Activated gamma-delta T cell (primary cell): ENCODE results near the gene TMEM132C.

Experiments used
- DNase-seq: peaks from one replicate; lab custom pipeline; 2025; lab: John Stamatoyannopoulos, UW

Gene TMEM132C

GRCh38 chr12:128611736-128612135 is 344.8 kb downstream of the TMEM132C start:
- no peak for DNase-seq

DNA sequence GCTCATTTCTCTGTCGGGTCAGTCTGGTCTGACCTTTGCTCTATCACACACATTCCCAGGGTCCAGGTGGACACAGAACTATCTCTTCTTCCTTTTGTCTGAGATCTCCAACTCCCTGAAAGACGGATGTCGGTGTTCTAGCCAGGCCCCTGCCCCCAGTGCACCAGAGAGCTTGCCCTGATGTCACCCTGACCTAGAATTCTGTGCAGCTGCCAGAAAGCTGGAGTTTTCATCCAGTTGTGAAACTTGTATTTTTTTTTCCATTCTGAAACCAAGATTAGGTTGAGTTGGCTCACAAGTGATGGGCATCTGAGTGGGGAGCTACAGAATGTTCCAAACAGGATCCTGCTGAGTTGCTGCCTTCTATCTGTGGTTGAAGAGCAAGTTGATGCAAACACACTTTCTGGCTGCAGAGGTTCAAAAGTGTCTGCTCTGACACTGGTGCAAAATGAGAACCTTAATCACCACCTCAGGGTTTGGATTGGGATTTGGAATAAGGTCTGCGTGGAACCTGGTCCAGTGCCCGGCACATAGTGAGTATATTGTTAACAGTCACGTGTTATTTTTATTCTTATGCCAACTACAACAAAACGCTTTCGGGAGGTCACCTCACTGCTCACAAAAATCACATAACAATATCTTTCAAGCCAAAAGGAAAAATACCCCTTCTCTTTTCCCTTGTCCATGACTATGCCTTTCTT is 345.3 kb downstream of the TMEM132C start:
- no peak for DNase-seq

DNA sequence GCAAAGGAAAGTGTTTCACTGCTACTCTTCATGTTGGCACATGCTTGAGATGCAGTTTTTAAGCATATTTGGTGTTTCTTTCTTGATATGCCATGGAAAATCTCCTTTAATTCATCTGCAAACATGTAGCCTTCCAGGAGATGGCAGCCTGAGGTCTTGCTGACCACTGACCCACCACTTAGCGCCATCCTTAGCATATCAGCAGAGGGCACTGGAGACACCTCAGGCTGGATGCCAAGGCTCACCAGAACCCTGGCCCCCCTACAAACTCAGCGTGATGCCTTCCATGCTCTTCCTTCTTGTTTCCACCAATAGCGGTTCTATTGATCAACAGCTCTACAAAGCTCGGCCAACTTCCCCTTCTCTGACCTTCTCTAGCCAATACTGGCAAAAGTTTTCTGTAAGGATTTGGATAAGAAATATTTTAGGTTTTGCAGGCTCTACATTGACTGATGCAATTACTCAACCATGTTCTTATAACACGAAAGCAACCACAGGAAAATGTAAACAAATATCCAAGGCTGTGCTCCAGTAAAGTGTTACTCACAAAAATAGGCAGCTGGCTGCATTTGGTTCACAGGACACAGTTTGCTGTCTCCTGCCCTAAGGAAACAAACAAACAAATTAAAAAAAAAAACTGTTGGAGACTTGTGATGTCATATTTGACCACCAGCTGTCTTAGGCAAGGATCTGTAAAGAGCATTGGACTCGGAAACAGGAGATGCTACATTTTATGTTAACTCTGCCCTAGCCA is 347.0 kb downstream of the TMEM132C start:
- no peak for DNase-seq

DNA sequence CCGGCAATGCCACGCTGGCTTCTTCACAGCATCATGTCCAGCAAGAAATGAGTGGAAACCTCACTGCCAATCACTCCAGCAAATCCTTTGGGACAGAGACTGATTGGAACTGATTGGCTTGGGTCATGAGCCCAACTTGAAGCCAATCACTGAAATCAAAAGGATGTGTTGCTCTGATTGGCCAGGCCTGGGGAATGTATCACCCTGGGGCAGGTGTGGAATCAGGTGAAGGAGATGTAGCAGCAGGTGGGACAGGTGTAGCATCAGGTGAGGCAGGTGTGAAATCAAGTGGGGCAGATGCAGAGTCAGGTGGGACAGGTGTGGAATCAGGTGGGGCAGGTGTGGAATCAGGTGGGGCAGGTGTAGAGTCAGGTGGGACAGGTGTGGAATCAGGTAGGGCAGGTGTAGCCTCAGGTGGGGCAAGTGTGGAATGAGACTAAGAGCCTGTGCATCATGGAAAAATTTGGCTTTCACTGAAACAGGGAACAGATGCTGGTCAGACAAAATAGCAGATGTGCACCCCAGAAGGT is 350.4 kb downstream of the TMEM132C start:
- DNase-seq = no peak

- no peak for DNase-seq
These were observed 352.3 kb downstream of the TMEM132C start for GRCh38 chr12:128619263-128619662.

GRCh38 chr12:128621304-128621703 is 354.3 kb downstream of the TMEM132C start:
- no peak for DNase-seq

DNA sequence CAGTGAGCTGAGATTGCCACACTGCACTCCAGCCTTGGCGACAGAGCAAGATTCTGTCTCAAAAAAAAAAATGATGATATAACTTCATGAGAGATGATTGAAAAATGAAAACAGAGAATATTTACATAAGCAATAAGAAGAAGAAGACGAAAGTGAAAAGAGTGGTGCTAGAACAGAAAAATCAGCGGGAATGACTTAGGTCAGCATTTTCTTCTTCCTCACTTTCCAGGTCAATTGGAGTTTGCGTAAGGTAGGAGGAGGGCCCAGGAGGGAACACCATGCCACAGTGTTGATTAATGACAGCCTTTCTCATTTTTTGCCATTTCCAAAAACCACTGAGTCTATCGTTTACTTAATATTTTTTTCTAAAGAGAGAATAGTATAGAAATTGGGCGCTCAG is 356.8 kb downstream of the TMEM132C start:
- DNase-seq = no peak

DNA sequence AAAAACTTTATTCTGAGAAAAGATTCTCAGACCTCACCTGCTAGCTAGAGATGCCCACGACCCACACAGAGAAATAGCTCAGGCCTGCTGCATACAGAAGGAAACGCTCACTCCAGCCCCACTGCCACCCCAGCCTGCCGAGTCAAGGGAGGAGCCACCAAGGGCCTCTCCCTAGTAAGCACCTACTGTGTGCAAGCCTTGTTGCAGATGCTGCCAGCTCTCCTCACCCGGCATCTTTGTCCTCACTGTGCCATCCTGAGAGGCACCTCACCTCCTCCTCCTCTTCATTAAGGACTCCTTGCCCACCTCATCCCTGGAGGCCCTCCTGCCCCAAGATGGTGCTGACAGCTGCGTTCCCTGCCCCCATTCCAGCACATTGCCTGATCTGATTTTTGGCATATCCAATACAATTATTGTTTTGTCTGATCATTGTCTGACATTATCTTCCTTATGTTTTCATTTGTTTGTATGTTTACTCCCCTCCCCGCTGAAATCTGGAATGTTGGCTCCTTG is 359.9 kb downstream of the TMEM132C start:
- no peak for DNase-seq

DNA sequence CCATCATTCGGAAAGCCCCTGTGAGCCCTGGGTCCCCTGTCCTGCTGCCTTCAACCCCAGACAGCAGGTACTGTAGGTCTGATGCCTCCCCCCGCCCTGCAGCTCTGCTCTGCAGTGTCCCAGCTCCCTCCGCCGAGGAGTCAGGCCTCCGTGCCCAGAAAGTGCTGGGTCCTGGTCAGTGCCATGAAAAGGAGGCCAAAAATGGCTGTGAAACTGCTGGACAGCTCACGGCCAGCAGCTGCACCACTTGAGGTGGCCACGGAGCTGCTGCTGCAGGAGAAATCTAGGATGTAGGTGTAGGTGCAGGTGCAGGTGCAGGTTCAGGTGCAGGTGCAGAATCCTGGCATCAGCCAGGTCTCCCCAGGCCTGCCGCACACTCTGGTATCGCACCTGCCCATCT is 360.7 kb downstream of the TMEM132C start:
- DNase-seq = no peak

GRCh38 chr12:128629979-128630378 is 363.0 kb downstream of the TMEM132C start:
- DNase-seq = no peak

DNA sequence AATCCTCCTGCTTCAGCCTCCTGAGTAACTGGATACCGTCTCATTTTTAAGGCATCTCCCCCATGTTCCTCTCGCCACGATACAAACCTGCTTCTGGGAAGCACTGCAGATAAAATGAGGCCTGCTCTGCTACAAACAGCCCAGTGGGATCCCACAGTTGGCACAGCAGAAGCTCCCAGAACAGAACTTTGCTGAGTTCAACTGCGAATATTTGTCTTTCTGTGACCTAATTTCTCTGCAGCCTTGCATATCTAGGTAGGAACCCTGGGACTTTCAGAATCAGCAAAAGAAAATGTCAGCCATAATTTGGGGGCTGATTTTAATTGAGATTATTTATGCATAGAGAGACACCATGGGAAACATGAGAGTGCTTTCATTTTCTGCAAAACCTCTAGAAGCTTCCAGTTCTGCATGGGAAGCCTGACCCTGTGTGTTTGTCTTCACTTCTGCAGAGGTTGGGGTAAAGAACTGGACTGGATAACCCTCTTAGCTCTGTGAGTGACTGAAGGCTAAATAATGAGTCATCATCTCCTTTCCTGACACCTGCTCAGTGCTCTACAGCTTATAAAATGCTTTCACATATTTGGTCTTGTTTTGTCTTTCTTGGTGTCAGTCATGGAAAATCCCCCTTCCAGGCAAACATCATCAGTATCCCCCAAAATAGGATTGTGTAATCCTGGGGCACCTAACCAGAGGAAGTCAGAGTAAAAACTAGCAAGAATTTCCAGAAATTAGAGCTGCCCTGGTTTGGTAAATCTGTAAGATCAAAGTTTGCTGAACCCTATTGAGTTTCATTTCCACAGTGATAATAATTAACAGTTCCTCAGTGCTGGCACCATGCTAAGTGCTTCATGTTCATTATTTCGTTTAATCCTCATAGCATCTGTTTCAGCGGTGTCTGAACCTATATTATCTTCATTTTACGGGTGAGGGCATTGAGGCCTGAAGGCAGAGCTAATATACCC is 371.0 kb downstream of the TMEM132C start:
- DNase-seq = no peak

- DNase-seq = no peak
These were observed 372.1 kb downstream of the TMEM132C start for GRCh38 chr12:128639089-128639488.

DNA sequence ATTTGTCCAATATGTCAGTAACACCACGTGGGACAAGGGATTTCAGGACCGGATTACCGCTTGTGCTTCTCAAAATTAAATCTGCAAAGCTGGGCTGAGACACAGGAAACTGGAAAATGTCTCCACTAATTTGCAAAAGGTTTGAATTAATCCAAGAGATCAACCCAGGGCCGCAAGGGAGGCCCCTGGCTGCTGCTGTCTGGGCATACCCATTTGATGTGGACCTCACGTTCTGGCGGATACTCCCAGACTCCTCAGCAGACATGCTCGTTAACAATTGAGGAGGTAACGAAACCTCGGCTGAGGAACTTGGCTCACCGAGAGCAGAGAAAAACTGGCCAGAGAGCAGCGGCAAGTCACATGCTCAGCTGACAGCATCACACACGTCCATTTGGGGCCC is 376.2 kb downstream of the TMEM132C start:
- DNase-seq = no peak

- DNase-seq = no peak
These were observed 377.8 kb downstream of the TMEM132C start for GRCh38 chr12:128644664-128645296.

- DNase-seq = no peak
These were observed 382.9 kb downstream of the TMEM132C start for GRCh38 chr12:128649902-128650301.

- DNase-seq = no peak
These were observed 385.3 kb downstream of the TMEM132C start for GRCh38 chr12:128652136-128652751.

DNA sequence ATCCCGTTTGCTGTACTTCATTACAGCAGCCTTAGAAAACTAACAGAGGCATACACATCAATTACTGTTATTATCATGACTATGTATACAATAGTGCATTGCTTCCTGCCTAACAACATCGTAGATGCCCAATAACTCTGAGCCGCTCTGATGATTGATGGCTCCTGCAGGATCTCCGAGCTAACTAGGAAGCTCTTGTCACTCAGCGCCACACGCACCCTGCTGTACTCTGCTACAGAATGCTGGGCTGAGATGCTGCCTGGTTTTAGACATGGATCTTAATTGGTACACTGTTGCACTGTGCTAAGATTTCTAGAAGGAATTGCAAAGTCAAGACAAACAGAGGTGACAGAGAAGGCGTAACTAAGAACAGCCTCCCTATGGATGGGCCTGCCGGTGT is 387.5 kb downstream of the TMEM132C start:
- DNase-seq = no peak

- no peak for DNase-seq
These were observed 390.4 kb downstream of the TMEM132C start for GRCh38 chr12:128657378-128657777.

- no peak for DNase-seq
These were observed 393.7 kb downstream of the TMEM132C start for GRCh38 chr12:128660532-128661225.

GRCh38 chr12:128661226-128661569 is 394.2 kb downstream of the TMEM132C start:
- DNase-seq = no peak
